ENCODE measurements around the gene ADAMTS8. TPM values are rescaled to one million over a fixed set of nuclear protein-coding genes. Genes with fewer than 3 reads are reported as not detected.

Gene ADAMTS8
- total and polyA plus RNA-seq, 10 of the 15 experiments (the other 5 are each of a cell fraction or from before 2014, with no cell fraction given), result not detected

GRCh38 chr11:130422251-130422995 is 6.0 kb downstream of the ADAMTS8 start (continued):
- no peak for TF ChIP-seq FOS (IDR thresholded peaks at IDR 0.05; ENCODE audit: borderline replicate concordance, extremely low read depth, insufficient read length)
- no peak for TF ChIP-seq ELK1 (IDR thresholded peaks at IDR 0.05; ENCODE audit: low read depth, low read length)
- no peak for TF ChIP-seq TAF1 (IDR thresholded peaks at IDR 0.05; ENCODE audit: borderline replicate concordance, low read depth, low read length)
- TF ChIP-seq PKNOX1 (IDR thresholded peaks at IDR 0.05), result no peak
- no peak for TF ChIP-seq ETV6 (conservative IDR thresholded peaks at IDR 0.05 in 1 of 2, IDR thresholded peaks at IDR 0.05 in 1 of 2; ENCODE audit: borderline replicate concordance in 1 of 2, low read depth in 1 of 2)
- TF ChIP-seq LARP7 (IDR thresholded peaks at IDR 0.05), result no peak
- TF ChIP-seq EZH2 (IDR thresholded peaks at IDR 0.05; ENCODE audit: borderline replicate concordance, control insufficient read depth, low read depth, low read length), result no peak
- no peak for TF ChIP-seq JUND (IDR thresholded peaks at IDR 0.05; ENCODE audit: low read depth, low read length)
- no peak for TF ChIP-seq SRF (IDR thresholded peaks at IDR 0.05; ENCODE audit: low read depth in 2 of 2, low read length in 2 of 2)
- no peak for TF ChIP-seq BRCA1 (IDR thresholded peaks at IDR 0.05; ENCODE audit: low read depth, low read length)
- no peak for TF ChIP-seq DPF2 (IDR thresholded peaks at IDR 0.05)
